GM23338 (cell line): ENCODE measurements around the gene C1QTNF9. TPM values are rescaled to one million over a fixed set of nuclear protein-coding genes. Genes with fewer than 3 reads are reported as not detected.
A peak's percentile ranks its signal among the peaks of the same experiment; 100 is the strongest.

Experiments used
- ATAC-seq: fragments of 200-7000 bp; cut with Tn5 transposase; 3 replicates; pipeline ENCODE4 v1.9.1; 2020
- DNase-seq: peaks from one replicate; pipeline ENCODE4 v3.0.0-alpha.2; 2015; ENCODE audit warnings: low spot score
- H2AFZ ChIP-seq: fragments of 200-600 bp; sonication (generic); 2 replicates; pipeline ENCODE4 v1.8.0; 2016; ENCODE audit warnings: antibody characterized with exemption, mild to moderate bottlenecking, moderate library complexity
- H3F3A ChIP-seq: fragments of 200-600 bp; sonication (generic); replicated peaks from 2 replicates; pipeline ENCODE4 v1.8.0; 2017; ENCODE audit warnings: antibody characterized with exemption, mixed run types, low read depth
- H3K27ac ChIP-seq: fragments of 200-600 bp; sonication (generic); 2 replicates; pipeline ENCODE4 v1.6.1; 2016; ENCODE audit warnings: low read depth
- H3K27me3 ChIP-seq: fragments of 200-600 bp; sonication (generic); 2 replicates; pipeline ENCODE4 v1.8.0; 2016; ENCODE audit warnings: mild to moderate bottlenecking, mixed run types, moderate library complexity; ENCODE audit not compliant: insufficient read depth
- H3K36me3 ChIP-seq: fragments of 200-600 bp; sonication (generic); 2 replicates; pipeline ENCODE4 v1.8.0; 2016; ENCODE audit warnings: mild to moderate bottlenecking; ENCODE audit not compliant: insufficient read depth
- H3K4me1 ChIP-seq: fragments of 200-600 bp; sonication (generic); 2 replicates; pipeline ENCODE4 v1.8.0; 2016; ENCODE audit warnings: mild to moderate bottlenecking, moderate library complexity; ENCODE audit not compliant: insufficient read depth
- H3K4me2 ChIP-seq: fragments of 200-600 bp; sonication (generic); 2 replicates; pipeline ENCODE4 v1.7.1; 2017; ENCODE audit warnings: mixed run types
- H3K4me3 ChIP-seq: fragments of 200-600 bp; sonication (generic); 2 replicates; pipeline ENCODE4 v1.6.1; 2016; ENCODE audit warnings: mixed run types
- H3K79me2 ChIP-seq: fragments of 200-600 bp; sonication (generic); replicated peaks from 2 replicates; pipeline ENCODE4 v1.8.0; 2017; ENCODE audit warnings: mild to moderate bottlenecking; ENCODE audit not compliant: insufficient read depth
- H3K9me2 ChIP-seq: fragments of 200-600 bp; sonication (generic); 2 replicates; pipeline ENCODE4 v1.8.0; 2017; ENCODE audit not compliant: insufficient read depth
- H4K20me1 ChIP-seq: fragments of 200-600 bp; sonication (generic); replicated peaks from 2 replicates; pipeline ENCODE4 v1.8.0; 2017; ENCODE audit warnings: mild to moderate bottlenecking; ENCODE audit not compliant: insufficient read depth
- H3K27ac Mint-ChIP-seq: 2 replicates; pipeline ENCODE4 v1.8.0; 2020; ENCODE audit warnings: inconsistent platforms, mild to moderate bottlenecking, moderate library complexity, mixed read lengths
- H3K27me3 Mint-ChIP-seq: 3 replicates; pipeline ENCODE4 v1.8.0; 2022; ENCODE audit warnings: low read depth, mild to moderate bottlenecking, moderate library complexity, mixed read lengths, inconsistent platforms; ENCODE audit not compliant: insufficient read depth, poor library complexity
- H3K36me3 Mint-ChIP-seq: 3 replicates; pipeline ENCODE4 v1.8.0; 2021; ENCODE audit warnings: low read depth, mild to moderate bottlenecking, inconsistent platforms, moderate library complexity, mixed read lengths
- H3K4me1 Mint-ChIP-seq: 3 replicates; pipeline ENCODE4 v1.8.0; 2020; ENCODE audit warnings: mild to moderate bottlenecking, inconsistent platforms, mixed read lengths
- H3K4me3 Mint-ChIP-seq: 3 replicates; pipeline ENCODE4 v1.8.0; 2021; ENCODE audit warnings: moderate library complexity, mild to moderate bottlenecking, inconsistent platforms, mixed read lengths
- H3K9me3 Mint-ChIP-seq: 3 replicates; pipeline ENCODE4 v1.8.0; 2020; ENCODE audit warnings: moderate library complexity, mild to moderate bottlenecking, inconsistent platforms, mixed read lengths
- CTCF ChIP-seq, 2 experiments: fragments of 200-600 bp in 1 of 2; sonication (generic) in 1 of 2; conservative IDR thresholded peaks; 2 replicates each; pipeline versions ENCODE4 v1.5.1 to v1.6.1; 2016 to 2017; ENCODE audit warnings: antibody characterized with exemption in 2 of 2, low read depth in 2 of 2, mild to moderate bottlenecking in 2 of 2, moderate library complexity in 1 of 2
- ETS1 ChIP-seq: IDR thresholded peaks from 2 replicates; pipeline ENCODE4 v1.6.1; 2016; ENCODE audit warnings: antibody characterized with exemption
- JUNB ChIP-seq: IDR thresholded peaks from one replicate; pipeline ENCODE4 v1.6.1; 2016; ENCODE audit warnings: antibody characterized with exemption; ENCODE audit not compliant: unreplicated experiment
- STAT1 ChIP-seq: IDR thresholded peaks from one replicate; pipeline ENCODE4 v1.6.1; 2016; ENCODE audit warnings: antibody characterized with exemption; ENCODE audit not compliant: unreplicated experiment
- ZNF114 ChIP-seq: fragments of 250-450 bp; sonication (Bioruptor Pico); IDR thresholded peaks from 2 replicates; pipeline ENCODE4 v1.5.0; 2020; ENCODE audit warnings: mild to moderate bottlenecking, moderate library complexity
- ZNF331 ChIP-seq: fragments of 250-450 bp; sonication (Bioruptor Pico); IDR thresholded peaks from 2 replicates; pipeline ENCODE4 v1.5.0; 2020; ENCODE audit warnings: low read depth, mild to moderate bottlenecking, moderate library complexity
- ZNF462 ChIP-seq: fragments of 250-450 bp; sonication (Bioruptor Pico); IDR thresholded peaks from 2 replicates; pipeline ENCODE4 v1.5.0; 2020; ENCODE audit warnings: mild to moderate bottlenecking, moderate library complexity
- polyA plus RNA-seq: library from polyadenylated mRNA; unstranded; fragments of >200 nt; fragmentation: Nextera tagmentation; extraction: Ambion mirVana; gene quantifications from 2 replicates; pipeline ENCODE4 v1.2.1, GENCODE V29; 2016
- total RNA-seq: library from RNA; depleted of rRNA; stranded (reverse); fragments of >200 nt; shearing (Covaris generic); gene quantifications from 2 replicates; pipeline ENCODE4 v1.2.3, GENCODE V29; 2014

The C1QTNF9 gene
- total and polyA plus RNA-seq, 2 experiments from 2014 or later = not detected

GRCh38 chr13:24308488-24309020, 826 bp upstream of the C1QTNF9 start:
- peaks cover 4% of the 10 kb centered on the region for H3K27me3 Mint-ChIP-seq
- ATAC-seq (peak; percentile 26; the same call in 2 of the 3 replicates), DNase-seq (no peak)
- no peak overlapping the region for H3K27ac ChIP-seq
- H3K79me2 ChIP-seq = no peaks in the 10 kb centered on the region
- H3K27me3 ChIP-seq = no peaks in the 10 kb centered on the region
- H4K20me1 ChIP-seq = no peaks in the 10 kb centered on the region
- no peaks in the 10 kb centered on the region for H3K9me3 Mint-ChIP-seq
- no peaks in the 10 kb centered on the region for H3K9me2 ChIP-seq
- no peak overlapping the region for H3K4me3 ChIP-seq
- peaks cover 4% of the 10 kb centered on the region; the same call in 2 of the 3 replicates for H3K4me1 Mint-ChIP-seq
- H3K36me3 ChIP-seq = peaks cover 6% of the 10 kb centered on the region; the same call in 1 of the 2 replicates
- H3K4me1 ChIP-seq = no peaks in the 10 kb centered on the region
- no peak overlapping the region for H2AFZ ChIP-seq
- H3K27ac Mint-ChIP-seq = no peak overlapping the region
- H3K4me3 Mint-ChIP-seq = no peak overlapping the region
- H3K4me2 ChIP-seq = no peak overlapping the region
- TF ChIP-seq ETS1 (no peak), ZNF114 (CRISPR knock-in tag) (no peak), CTCF (conservative IDR thresholded peaks at IDR 0.05; ENCODE audit: low read depth in 2 of 2) (no peak), ZNF462 (CRISPR knock-in tag) (no peak), STAT1 (no peak), ZNF331 (no peak), JUNB (no peak)
- H3K36me3 Mint-ChIP-seq = peaks cover 6% of the 10 kb centered on the region; the same call in 1 of the 3 replicates
- no peaks in the 10 kb centered on the region for H3F3A ChIP-seq
